CD4-positive, alpha-beta T cell treated with Interleukin-1 beta for 1 hour (primary cell): ENCODE measurements around the gene TAC4.

Experiments
- DNase-seq, 2 donors: peaks; one replicate each; pipeline ENCODE4 v3.0.0-alpha.2; 2020 to 2022

The TAC4 gene

GRCh38 chr17:49842371-49842770 lies 5.5 kb downstream of the TAC4 start:
- DNase-seq: no peak

- DNase-seq: no peak
These were observed 6.3 kb downstream of the TAC4 start for GRCh38 chr17:49841548-49841947.

DNA sequence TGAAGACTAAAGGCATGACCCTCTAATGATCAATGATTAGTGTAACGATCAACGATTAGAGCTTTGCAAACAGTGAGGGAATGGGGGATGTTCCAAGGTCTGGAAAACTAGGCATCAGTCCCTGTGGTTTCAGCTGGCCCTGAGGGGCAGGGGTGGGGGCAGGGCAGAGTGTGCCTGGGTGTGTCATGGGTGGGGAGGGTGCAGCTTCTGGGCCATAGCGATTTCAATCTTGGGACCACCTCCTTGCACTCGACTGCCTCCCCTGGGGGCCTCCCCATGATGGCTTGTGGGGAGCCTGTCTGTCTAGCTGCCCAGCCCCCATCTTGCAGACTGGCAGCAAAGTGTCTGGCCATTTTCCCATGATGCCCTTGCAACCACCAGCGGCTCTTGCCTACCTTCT lies 8.4 kb downstream of the TAC4 start:
- no peak for DNase-seq

- no peak for DNase-seq
These were observed 11.5 kb downstream of the TAC4 start for GRCh38 chr17:49836111-49837030.

DNA sequence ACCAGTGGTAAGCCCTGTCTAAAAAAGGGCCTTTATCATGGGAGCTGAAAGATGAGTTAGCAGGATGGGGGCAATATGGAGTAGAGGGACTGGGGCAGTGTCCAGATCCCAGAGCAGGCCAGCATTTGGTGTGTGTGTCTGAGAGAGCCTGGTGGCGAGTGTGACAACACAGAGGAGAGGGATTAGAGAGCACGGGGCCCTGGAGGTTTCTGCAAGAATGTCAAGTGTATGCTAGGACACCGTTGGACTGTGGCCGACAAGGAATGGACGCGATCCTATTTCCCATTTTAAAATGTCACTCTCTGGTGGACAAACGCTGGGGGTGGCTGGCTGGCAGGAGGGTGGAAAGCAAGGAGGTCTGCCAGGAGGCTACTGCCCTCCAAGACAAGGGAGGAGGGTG lies 12.4 kb downstream of the TAC4 start:
- DNase-seq: no peak

DNA sequence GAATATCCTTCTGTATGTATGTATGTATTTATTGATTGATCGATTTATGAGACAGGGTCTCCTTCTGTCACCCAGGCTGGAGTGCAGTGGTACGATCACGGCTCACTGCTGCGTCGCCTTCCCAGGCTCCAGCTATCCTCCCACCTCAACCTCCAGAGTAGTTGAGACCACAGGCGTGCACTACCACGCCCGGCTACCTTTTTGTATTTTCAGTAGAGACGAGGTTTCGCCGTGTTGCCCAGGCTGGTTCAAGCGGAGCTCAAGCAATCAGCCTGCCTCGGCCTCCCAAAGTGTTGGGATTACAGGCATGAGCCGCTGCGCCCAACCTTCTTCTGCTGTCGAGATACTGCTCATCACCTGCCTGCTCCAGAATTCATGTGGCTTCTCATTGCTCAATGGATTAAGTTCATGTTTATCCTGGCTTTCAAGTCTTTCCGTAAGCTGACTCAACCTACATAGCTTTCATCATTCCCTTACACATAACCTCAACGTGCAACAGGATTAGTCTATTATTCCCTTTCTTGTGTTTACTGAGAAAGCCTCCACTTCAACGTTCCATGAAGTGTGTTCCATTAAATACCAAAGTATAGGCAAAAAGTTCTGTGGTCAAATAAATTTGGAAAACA lies 13.6 kb downstream of the TAC4 start:
- no peak for DNase-seq

DNA sequence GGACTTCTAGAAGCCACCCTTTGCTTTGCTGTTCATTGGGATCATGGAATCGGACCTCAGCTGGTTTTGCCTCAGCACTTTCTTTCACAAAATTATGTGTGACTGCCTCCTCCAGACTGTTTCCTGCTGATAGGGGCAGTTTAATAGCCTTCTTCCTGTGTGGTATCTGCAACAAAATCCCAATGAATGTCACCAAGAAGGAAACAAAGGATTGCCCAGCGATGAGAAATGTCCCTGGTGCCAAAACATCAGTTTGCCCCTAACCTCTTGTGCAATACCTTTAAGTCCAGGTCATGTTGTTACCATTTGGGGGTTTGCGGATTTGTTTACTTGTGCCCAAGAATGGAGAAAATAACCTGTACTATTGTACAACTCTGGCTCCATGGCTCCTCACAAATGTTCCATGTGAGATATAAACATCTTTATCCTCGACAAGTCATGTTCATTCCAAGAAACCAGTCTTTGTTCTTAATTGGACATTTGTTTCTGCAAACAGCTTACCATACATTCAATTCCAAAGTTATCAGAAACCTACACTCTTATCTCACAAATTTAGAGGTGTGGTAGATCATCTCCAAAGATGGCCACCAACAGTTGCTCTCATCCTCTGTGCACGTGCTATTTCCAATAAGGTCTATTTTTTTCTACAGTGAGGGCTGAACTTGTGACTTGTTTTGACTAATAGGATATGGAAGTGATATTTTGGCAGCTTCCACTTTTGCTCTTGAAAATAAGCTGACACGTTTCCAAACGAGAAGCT lies 14.8 kb downstream of the TAC4 start:
- DNase-seq: no peak

GRCh38 chr17:49830605-49831004 lies 17.3 kb downstream of the TAC4 start:
- DNase-seq: no peak

DNA sequence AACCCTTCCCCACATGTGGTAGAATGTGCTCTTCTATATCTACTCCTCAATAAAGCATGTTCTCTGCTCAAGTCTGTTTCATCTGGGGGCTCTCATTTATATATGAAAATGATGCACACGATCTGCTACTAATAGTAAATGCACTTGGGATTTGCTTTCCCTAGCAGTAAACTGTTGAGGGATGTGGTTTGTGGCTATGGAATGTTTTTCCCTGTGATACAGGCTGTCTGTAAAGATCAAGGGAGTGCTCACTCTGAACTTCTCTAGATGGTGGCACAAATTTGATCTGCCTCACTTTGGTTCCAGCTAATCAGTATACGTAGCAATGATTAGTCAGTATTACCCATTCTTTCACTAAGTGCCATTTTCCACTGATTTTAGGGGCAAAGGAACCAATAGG lies 18.8 kb downstream of the TAC4 start:
- DNase-seq: no peak

DNA sequence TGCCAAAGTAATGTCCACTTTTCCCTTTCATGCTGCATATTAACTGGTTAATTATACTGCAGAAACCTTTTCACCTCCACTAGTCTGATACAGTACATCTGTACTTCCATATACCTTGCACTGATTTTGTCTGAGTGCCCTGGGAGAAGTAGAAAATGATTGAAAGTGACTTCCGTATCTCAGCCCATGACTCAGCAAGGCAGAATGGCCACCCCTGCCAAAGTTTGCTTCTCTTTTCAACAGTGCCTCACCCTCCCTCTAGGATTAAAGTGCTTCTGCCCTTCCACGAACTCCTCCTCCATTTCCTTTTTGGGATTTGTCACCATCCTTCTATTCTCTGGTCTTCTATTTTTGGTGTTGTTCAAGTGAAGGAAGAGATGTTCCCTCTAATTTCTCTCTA lies 19.5 kb downstream of the TAC4 start:
- DNase-seq: peak in 1 of 2 donors; percentile 8

- no peak for DNase-seq
These were observed 22.2 kb downstream of the TAC4 start for GRCh38 chr17:49825645-49826044.

- no peak for DNase-seq
These were observed 24.3 kb downstream of the TAC4 start for GRCh38 chr17:49823614-49824013.

GRCh38 chr17:49822829-49823228 lies 25.0 kb downstream of the TAC4 start:
- no peak for DNase-seq

- no peak for DNase-seq
These were observed 26.0 kb downstream of the TAC4 start for GRCh38 chr17:49821916-49822315.

- no peak for DNase-seq
These were observed 26.4 kb downstream of the TAC4 start for GRCh38 chr17:49821466-49821865.

DNA sequence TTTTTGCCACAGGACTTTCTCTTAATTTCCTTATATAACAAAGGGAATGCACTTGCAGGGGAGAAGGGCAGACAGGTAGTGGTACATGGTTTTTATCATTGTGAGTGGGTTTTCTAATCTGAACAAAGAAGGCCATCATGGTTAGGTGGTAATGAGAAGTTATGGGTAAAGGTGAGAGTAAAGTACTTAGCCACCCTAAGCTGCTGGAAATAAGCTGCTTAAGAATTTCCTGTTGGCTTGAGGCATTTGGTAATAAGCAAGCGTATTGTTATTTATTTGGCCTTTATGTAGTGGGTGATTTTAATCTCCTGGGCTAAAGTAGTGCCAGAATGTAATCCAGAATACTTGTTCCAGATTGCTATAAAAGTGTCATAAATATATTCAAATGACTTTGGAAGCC lies 27.1 kb downstream of the TAC4 start:
- no peak for DNase-seq

GRCh38 chr17:49819651-49820050 lies 28.2 kb downstream of the TAC4 start:
- DNase-seq: no peak

- peak in 1 of 2 donors; percentile 24 for DNase-seq
These were observed 28.7 kb downstream of the TAC4 start for GRCh38 chr17:49819138-49819537.

GRCh38 chr17:49817993-49818392 lies 29.9 kb downstream of the TAC4 start:
- DNase-seq: peak; percentile 55 to 68

GRCh38 chr17:49815761-49816281 lies 32.0 kb downstream of the TAC4 start:
- DNase-seq: no peak

DNA sequence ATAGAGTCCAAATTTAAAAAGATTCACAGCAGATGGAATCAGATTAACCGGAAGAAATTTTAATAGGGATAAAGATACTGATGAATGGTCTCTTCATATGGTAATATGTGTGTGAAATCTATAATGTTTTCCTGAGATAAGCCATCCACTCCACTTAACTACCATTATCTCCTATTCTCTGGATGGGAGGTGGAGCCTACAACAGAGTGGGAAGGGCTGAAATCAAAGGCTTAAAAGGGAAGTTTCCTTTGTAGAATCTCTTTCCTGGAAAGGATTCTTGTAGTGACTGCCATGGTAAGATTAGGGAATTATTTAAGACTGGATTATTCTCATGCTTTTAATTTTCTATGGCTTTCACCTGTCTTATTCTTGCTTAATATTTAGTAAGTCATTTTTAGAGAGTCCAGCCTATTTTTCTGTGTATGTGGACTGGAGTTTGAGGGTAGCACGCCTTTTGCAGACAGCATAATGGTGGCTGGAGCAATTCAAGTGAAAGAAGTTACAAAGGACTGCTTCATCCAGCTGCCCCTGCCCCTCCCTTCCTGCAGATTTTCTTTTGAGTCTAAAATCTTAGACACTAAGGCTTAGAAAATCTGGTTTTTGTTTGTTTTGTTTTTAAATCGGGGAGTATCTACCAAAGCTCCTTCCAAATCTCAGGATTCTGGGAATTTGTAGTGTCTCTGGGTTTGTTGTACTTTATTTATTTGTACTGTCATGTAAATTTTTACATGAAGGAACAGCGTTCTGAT lies 32.9 kb downstream of the TAC4 start:
- DNase-seq: no peak

- no peak for DNase-seq
These were observed 38.8 kb downstream of the TAC4 start for GRCh38 chr17:49809056-49809455.

GRCh38 chr17:49798738-49799137 lies 49.1 kb downstream of the TAC4 start:
- no peak for DNase-seq
